GM18498 (cell line): Measurements from ENCODE around the gene LMO1.

Source experiments
- ATAC-seq: cut with Tn5 transposase; IDR thresholded peaks from one replicate; pipeline ENCODE4 v1.9.1; 2021; ENCODE audit warnings: mild to moderate bottlenecking, moderate library complexity; ENCODE audit not compliant: unreplicated experiment

The LMO1 gene

GRCh38 chr11:8177136-8177535, 86.5 kb downstream of the LMO1 start:
- ATAC-seq, result no peak
